Measurements from ENCODE around the gene BAHCC1.

Gene BAHCC1

GRCh38 chr17:81512562-81513371, 117.5 kb downstream of the BAHCC1 start, which contains the start of gene ACTG1 (continued):
- no peak for TF ChIP-seq GLI2 (tag by site-specific recombination; IDR thresholded peaks at IDR 0.05; ENCODE audit: borderline replicate concordance, low read depth)
- no peak for TF ChIP-seq ZNF19 (tag by site-specific recombination; IDR thresholded peaks at IDR 0.05; ENCODE audit: low read depth)
- peak; percentile 18; the same call in 1 of the 2 replicates for TF ChIP-seq ZFP69B (tag by site-specific recombination; IDR thresholded peaks at IDR 0.05)
- 0 out of 2 replicates have a peak, but pooled peaks have one; percentile 11 for TF ChIP-seq KLF1 (tag by site-specific recombination; IDR thresholded peaks at IDR 0.05)
- TF ChIP-seq ZNF660 (tag by site-specific recombination; IDR thresholded peaks at IDR 0.05), result peak; percentile 74
- peak; percentile 88 for TF ChIP-seq ZSCAN30 (tag by site-specific recombination; IDR thresholded peaks at IDR 0.05)
- TF ChIP-seq BCL11B (tag by site-specific recombination; IDR thresholded peaks at IDR 0.05; ENCODE audit: low read depth), result peak; percentile 86; the same call in 1 of the 2 replicates
- TF ChIP-seq PRDM4 (tag by site-specific recombination; IDR thresholded peaks at IDR 0.05), result 0 out of 2 replicates have a peak, but pooled peaks have one; percentile 15

GRCh38 chr17:81513372-81513752, 118.1 kb downstream of the BAHCC1 start:
- ChIA-PET CTCF (interaction anchor here (1.1 kb wide), 1 partner anchor 88 kb away, joined by 4 read pairs; no protein-coding TSS in a partner anchor), POLR2A (interaction anchor here (1.2 to 9.9 kb wide), 16 partner anchors 11 to 222 kb away, joined by 3 to 85 read pairs (median 6); partner anchors contain the start of genes ARL16, BAHCC1, CCDC137 and FAAP100)
- peaks cover 17% of the 10 kb centered on the region for H3K4me1 ChIP-seq (ENCODE audit: control insufficient read depth, insufficient read depth, low read length)
- H3K9me3 ChIP-seq (ENCODE audit: control insufficient read depth, insufficient read depth, low read depth, low read length), result no peaks in the 10 kb centered on the region
- peak overlapping the region; percentile 72 for H3K4me3 ChIP-seq (ENCODE audit: low read depth, low read length)
- H3K27ac ChIP-seq (ENCODE audit: extremely low read depth, low read depth, low read length), result peak overlapping the region; percentile 100
- peaks cover 14 to 40% of the 10 kb centered on the region in 2 experiments for H3K36me3 ChIP-seq (ENCODE audit: control insufficient read depth in 2 of 2, insufficient read depth in 1 of 2, low read length in 2 of 2)
- TF ChIP-seq ZNF423 (tag by site-specific recombination; IDR thresholded peaks at IDR 0.05) (0 out of 2 replicates have a peak, but pooled peaks have one; percentile 87), ZNF473 (tag by site-specific recombination; IDR thresholded peaks at IDR 0.05) (no peak), ZNF610 (tag by site-specific recombination; IDR thresholded peaks at IDR 0.05; ENCODE audit: borderline replicate concordance) (no peak), ZNF391 (tag by site-specific recombination; IDR thresholded peaks at IDR 0.05; ENCODE audit: borderline replicate concordance, low read depth) (no peak), SP2 (tag by site-specific recombination; IDR thresholded peaks at IDR 0.05) (peak; percentile 30), KLF10 (tag by site-specific recombination; IDR thresholded peaks at IDR 0.05) (peak; percentile 37; the same call in 1 of the 2 replicates), ZBTB20 (tag by site-specific recombination; IDR thresholded peaks at IDR 0.05) (no peak), ZEB2 (tag by site-specific recombination; IDR thresholded peaks at IDR 0.05) (peak; percentile 87), ZNF658 (tag by site-specific recombination; IDR thresholded peaks at IDR 0.05) (no peak), TRIM28 (IDR thresholded peaks at IDR 0.05; ENCODE audit: borderline replicate concordance, low read length) (no peak), ZNF518A (tag by site-specific recombination; conservative IDR thresholded peaks at IDR 0.05; ENCODE audit: low read depth) (no peak), ZNF148 (tag by site-specific recombination; IDR thresholded peaks at IDR 0.05; ENCODE audit: borderline replicate concordance) (no peak), GLI2 (tag by site-specific recombination; IDR thresholded peaks at IDR 0.05; ENCODE audit: borderline replicate concordance, low read depth) (no peak), ELK4 (IDR thresholded peaks at IDR 0.05; ENCODE audit: borderline replicate concordance, low read depth, low read length) (no peak), SP7 (tag by site-specific recombination; IDR thresholded peaks at IDR 0.05) (no peak)

All from HEK293 (cell line).